Activated CD4-positive, alpha-beta T cell treated with anti-CD3 and anti-CD28 coated beads, Interleukin-10, Interleukin-2, amounts not matched to agents 100 ng/mL and 50 ng/mL, durations not matched to agents 16 hours and 8 hours (primary cell): ENCODE measurements around the gene PSMC5.
"Not testable (repeated sequence)": the region's sequence is repeated elsewhere in the genome, so short reads cannot be mapped to it uniquely, and the experiment has no call there.

Source experiments
- DNase-seq: peaks from one replicate; pipeline ENCODE4 v3.0.0-alpha.2; 2020

The PSMC5 gene

DNA sequence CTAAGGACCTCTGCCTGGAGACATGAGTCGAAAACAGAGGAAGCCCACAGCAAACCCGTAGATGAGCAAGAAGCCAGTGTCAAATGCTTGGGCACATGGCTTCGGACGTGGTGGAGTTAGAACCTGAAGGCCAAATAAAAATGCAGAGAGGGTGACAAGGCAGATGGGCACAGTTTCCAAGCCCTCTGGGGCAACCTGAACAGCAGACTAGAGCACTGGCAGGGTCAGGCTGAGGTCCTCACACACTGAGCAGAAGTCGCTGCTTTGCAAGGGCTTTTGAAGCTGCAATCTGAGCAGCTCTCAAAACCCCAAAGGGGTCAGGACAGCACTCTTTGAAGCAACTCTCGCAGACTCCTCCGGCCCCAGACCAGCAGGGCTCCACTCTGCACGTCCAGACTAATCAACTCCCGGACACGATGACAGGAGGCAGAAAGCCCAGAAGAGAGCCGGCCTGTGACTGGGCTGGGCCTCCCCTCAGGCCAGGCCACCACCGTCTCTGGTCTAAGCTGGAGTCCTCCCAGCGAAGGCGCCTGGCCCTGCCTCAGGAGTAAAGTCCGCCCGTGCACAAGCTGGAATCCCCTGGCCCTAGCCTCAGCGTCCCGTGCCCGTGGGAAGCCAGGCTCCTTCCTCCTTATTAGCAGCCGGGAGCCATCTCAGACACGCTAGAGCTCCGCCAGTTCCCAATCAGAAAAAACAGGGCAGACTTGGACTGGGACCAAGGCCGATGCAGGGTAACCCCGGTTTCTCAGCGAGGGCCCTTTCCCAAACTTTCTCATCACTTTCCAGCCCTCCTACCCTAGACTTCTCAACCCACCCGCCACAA lies 14.3 kb downstream of the PSMC5 start:
- peak; percentile 31 for DNase-seq

DNA sequence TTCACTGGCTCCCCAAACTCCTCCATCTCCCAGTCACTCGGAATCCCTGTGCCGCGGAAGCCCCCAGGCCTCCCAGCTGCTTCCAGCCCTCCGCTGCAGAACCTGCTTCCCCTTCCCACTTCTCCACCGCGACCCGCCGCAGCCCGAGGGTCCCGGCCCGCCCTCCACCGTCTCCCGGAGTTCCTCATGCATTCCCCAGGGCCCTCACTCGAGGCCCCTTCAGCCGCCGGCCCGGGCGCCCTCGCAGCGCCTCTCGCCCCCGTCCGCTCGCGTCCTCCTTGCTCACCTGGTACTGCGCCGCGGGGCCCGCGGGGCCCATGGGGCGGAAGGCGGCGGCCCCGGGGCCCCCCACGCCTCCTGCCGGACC lies 14.9 kb downstream of the PSMC5 start:
- no peak for DNase-seq

DNA sequence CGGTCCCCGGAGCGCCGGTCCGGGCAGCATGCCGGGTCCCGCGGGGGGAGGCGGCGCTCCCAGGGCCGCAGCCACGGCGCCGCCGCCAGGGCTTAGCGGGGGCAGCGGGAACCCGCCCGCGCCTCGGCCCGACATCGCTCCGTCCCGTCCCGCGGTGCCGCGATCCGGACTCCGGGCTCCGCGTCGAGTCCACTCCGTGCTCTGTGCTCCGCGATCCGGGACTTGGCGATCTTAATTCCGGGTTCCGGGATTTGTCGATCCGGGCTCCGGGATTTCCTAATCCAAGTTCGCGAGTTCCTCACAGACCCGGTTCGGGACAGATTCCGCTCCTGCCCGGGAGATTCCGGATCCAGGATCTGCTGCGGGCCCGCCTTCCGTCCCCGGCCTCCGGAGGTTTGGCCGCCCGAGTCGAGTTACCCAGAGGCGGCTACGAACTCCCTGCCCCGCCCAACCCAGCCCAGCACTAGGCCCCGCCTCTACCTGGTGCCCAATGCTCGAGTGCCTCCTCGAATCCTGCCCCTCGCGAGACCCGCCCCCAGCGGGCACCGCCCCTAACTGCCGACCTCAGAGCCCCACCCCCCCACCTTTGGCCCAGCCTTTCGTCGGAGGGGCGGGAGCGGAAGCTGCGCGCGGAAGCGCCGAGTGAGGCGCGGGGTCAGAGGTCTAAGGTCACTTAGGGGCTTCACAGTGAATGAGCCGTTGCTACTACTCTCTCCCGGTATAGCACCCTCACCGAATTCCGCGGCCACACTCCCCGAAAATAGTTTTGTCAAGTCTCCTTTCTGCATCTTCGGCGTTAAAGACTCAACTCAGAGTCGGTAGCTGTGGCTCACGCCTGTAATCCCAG lies 15.5 kb downstream of the PSMC5 start, which contains the start of gene SMARCD2:
SMARCD2 (minus strand) TSS at position 146 of the 847 bp plus-strand sequence; CDS start at position 135, 11 bp downstream.
- DNase-seq = peak; percentile 100

DNA sequence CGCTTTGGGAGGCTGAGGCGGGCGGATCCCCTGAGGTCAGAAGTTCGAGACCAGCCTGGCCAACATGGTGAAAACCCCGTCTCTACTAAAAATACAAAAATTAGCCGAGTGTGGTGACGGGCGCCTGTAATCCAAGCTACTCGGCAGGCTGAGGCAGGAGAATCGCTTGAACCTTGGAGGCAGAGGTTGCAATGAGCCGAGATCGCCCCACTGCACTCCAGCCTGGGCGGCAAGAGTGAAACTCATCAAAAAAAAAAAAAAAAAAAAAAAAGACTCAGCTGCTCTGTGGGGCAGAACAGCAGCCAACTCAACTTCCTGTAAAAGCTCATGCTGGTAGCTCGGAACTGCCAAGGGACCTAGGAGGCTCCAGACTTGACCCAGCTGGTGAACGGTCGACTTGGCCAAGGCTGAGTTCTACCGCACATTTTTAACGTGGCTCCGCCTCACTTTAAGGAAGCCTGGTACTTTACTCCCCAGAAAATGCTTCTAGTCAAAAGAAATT lies 16.2 kb downstream of the PSMC5 start:
- peak; percentile 69 for DNase-seq

DNA sequence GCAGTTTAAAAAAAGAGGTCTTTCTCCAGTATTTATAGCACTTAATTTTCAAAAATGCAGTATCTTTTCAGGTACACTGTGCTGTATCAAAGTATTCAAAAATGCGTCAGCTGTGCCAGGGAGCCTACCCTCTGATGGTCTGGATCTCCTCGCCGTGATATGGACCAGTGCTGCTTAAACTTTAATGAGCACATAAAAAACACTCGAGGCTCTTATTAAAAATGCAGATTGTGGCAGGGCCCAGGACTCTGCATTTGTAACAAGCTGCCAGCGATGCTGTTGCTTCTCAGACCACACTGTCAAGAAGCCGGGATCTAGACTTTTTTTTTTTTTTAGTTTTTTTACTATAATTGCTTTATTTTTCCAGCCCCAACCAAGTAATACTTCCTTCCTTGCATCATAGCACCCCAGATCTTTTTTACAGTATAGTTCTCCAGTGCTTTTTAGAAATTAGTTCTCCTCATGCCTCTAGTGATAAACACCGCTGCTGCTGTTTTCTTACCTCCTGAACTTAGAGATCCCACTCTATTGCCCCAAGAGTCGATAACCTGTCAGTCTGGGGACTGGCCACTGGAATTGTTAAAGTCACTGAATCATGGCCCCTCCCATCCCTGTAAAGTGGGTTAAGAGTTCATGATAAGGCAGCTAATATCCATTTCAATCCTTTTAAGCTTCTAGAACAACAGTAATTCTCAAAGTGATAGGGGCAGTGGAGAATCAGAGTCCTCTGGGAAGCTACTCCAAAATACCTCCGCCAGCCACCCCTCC lies 16.9 kb downstream of the PSMC5 start:
- no peak for DNase-seq

DNA sequence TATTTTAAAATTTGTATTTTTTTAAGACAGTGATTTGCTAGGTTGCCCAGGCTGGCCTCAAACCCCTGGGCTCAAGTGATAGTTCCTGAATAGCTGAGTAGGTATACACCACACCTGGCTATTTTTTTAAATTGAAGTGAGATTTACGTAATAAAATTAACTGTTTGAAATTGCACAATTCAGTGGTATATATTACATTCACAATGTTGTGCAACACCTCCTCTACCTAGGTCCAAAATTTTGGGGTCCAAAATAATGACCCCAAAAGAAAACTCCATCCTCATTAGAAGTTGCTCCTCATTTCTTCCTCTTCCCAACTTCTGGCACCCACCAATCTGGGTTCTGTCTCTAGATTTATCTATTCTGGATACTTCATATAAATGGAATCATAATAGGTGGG lies 18.3 kb downstream of the PSMC5 start:
- DNase-seq = no peak

DNA sequence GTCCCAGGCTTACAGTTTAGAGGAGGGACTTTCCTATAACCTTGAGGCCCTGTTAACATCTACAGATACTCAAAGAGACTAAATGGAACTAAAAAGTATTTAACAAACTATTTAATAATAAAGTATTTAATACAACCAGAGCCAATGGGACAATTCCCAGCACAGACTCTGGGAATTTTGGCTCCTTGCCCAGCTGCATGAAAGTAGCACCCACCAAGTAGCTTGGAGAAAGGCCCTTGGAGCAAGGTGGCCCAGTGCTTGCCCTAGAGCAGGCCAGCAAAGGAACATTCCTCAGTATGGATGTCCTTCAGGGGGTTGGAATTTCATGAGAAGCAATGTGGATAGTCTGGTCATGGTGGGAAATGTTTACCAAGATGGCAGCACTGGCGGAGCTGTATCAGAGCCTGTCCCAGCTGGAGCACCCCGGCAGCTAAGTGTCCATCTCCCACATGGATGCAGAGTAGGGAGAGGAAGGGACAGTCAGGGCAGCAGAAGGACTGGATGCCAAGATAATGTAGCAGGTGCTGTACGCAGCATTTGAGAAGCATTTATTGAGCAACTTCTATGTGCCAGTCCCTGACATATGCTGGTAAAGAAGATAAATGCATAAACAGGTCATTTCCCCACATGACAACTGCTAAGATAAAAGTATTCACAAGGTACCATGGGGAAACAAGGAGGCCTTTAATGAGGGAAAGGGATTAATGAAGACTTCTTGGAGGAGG lies 20.5 kb downstream of the PSMC5 start:
- DNase-seq = no peak

DNA sequence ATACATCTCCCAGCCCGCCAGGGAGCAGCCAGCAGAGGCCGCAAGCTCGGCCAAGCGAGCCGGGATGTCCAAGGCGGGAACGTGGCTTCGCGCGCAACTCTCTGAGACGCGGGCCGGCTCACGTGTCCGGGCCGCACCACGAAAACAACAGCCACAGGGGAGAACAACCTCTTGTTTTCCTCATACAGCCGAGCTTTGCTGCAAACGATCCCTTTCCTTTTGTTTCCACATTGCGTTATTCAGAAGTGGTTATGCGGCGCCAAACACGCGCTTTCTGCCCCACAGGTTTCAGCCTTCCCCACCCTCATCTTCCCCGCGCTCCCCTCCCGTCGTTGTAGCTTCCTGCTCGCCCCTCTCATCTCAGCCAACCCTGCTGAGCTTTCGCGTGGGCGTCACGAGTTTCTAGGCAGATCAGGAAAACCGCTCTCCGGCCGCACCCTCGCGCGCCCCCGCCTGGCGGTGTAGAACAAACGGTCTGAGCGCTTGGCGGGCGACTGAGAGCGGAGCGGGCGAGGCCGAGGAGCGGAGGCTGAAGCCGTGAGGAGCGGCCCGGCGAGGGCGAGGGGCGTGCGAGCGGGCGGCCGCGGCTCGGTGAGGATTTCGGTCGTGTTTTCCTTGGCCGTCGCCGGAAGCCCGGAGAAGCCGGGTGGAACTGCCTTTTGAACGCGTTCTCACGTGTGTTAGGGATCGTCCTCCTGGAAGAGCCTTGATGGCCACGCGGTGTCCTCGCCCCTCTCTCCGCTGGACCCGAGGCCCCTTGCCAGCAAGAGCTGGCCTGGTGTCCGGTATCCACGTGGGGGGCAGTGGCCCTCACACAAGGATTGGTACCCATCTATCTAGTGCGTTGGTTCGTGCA lies 21.8 kb downstream of the PSMC5 start:
- peak; percentile 96 for DNase-seq

DNA sequence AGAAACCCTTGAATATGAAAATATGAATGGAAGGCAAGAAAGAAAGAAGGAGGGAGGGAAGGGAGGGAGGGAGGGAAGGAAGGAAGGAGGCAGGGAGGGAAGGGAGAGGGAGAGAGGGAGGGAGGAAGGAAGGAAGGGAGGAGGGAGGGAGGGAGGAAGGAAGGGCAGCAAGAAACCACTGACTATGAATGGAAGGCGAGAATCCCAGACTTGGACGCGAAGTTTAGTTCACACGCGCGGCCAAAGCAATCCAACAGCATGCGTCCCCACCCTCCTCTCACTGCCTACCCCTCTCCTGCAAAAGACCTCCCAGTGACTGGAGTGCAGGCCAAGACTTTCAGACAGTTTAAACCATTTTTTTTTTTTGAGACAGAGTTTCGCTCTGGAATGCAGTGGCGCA lies 23.2 kb downstream of the PSMC5 start:
- DNase-seq = no peak

DNA sequence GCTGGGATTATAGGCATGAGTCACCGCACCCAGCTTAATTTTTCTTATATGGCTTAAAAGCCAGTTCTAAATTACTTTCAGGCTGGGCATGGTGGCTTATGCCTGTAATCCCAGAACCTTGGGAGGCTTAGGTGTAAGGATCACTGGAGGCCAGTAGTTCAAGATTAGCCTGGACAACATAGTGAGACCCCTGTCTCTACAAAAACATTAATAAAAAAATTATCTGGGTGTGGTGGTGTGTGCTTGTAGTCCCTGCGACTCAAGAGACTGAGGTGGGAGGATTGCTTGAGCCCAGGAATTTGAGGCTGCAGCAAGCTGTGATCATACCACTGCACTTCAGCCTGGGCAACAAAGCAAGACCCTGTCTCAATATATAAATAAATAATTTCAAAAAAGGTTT lies 26.0 kb downstream of the PSMC5 start:
- no peak for DNase-seq

DNA sequence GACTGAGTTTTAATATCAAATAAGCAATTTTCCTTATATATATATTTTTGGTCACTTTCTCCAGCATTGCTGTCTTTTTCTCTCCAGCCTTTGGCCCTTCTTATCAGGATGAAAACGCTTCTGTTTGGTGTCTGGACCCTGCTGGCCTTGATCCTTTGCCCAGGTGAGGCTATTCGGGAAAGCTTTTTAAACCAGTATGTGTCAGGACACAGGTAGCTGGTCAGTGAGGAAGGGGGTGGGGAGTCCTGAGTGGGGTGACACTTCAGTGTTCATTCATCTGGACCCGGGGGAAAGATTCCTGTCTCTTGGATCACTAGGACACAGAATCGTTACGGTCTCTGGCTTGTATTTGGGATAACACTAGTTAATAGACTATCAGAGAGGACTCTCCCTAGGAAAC lies 27.5 kb downstream of the PSMC5 start:
- DNase-seq = no peak

DNA sequence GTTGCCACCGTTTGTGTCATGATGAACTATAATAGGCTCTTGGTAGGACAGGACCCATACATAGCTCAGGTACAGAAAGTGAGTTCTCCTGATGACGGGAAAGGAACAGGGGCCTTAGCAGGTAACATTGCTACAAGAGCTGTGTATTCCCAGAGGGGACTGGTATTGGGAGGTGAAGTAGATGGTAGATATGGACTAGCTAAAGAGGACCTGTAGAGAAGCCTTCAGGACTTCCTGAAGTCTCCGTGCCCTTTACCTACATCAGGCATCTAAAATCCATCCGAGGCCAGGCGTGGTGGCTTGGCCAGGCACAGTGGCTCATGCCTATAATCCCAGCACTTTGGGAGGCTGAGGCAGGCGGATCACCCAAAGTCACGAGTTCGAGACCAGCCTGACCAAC lies 28.0 kb downstream of the PSMC5 start:
- DNase-seq = no peak

DNA sequence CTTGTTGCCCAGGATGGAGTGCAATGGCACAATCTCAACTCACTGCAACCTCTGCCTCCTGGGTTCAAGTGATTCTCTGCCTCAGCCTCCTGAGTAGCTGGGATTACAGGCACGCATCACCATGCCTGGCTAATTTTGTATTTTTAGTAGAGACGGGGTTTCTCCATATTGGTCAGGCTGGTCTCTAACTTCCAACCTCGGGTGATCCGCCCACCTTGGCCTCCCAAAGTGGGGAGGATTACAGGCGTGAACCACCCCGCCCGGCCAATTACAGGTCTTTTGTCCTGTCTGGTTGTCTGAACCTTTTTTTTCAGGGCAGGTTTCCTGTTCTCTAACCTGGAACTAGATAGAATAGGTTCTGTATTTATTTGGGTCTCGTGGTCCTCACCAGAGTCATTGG lies 29.2 kb downstream of the PSMC5 start:
- not testable (repeated sequence) for DNase-seq

DNA sequence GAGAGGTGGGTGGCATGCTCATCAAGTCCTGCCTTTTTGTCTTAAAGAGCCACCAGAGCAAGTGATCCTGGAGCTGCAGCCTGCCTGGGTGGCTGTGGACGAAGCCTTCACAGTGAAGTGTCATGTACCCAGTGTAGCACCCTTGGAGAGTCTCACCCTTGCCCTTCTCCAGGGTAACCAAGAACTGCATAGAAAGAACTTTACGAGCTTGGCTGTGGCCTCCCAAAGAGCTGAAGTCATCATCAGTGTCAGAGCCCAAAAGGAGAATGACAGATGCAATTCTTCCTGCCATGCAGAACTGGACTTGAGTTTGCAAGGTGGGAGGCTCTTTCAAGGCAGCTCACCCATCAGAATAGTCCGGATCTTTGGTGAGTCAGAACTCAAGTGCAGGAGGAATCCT lies 32.0 kb downstream of the PSMC5 start:
- no peak for DNase-seq

DNA sequence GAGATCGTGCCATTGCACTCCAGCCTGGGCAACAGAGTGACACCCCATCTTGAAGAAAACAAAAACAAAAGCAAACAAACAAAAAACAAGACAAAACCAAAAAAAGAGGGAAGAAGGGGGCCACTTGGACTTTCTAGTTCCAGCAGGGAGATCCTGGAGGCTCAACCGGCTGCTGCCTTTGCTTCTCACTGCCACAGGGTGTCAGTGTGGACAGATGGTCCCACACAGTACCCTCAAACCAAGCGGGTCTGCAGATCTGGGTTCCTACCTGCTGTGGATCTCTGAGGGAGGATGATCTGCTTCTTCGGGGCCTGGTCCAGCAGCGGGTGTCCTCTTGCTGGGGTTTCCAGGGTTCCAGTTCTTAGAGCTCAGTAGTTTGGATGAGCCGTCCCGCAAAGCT lies 39.4 kb downstream of the PSMC5 start:
- DNase-seq = not testable (repeated sequence)

DNA sequence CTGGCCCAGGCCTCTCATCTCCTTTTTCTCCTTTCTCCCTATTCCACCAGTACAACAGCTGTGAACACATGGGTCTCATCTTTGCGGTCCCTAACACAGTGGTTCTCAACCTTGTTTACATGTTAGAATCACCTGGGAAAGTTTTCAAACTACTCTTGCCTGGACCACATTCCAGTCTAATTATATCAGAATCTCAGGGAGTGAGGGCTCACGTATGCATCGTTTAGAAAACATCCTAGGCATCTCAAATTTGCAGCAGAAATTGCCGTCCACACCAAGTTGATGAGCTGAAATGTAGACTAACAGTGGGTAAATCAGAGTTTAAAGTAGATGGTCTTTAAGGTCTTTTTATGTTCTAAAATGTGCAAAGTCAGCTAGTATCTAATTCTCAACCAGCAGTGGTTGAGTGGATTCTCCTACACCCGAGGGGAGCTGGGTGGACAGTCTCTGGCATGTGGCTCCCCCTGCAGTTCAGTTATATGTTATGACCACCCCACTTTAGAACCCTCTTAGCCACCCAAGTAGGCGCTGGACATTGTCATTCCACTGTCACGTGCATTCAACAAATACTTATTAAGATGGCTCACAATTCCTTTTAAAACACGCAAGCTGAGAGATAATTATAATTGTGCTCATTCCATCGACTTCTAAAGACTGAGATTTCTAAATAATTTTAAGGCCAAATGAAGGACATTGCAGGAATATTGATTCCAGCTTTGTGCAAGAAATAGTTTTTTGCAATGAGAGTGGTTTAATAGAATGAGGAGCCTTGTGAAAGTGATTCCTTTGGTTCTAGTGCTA lies 42.5 kb downstream of the PSMC5 start:
- DNase-seq = not testable (repeated sequence)

DNA sequence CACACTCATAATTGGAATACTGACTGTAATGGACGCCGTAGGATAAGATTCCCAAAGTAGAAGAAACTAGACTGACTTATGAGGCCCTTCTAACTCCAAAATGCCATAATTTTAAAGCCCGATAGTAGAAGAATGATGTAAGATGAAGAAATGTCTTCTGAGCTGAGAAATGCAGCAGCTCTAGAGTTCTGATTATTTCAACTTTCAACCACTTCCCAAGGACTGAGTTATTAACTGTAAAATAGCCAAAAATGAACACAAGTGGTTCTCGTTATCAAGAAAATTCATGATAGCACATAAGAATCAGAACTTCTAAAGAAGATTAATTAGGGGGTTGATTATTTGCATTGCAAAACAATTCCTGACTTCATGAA lies 43.0 kb downstream of the PSMC5 start:
- DNase-seq = not testable (repeated sequence)

DNA sequence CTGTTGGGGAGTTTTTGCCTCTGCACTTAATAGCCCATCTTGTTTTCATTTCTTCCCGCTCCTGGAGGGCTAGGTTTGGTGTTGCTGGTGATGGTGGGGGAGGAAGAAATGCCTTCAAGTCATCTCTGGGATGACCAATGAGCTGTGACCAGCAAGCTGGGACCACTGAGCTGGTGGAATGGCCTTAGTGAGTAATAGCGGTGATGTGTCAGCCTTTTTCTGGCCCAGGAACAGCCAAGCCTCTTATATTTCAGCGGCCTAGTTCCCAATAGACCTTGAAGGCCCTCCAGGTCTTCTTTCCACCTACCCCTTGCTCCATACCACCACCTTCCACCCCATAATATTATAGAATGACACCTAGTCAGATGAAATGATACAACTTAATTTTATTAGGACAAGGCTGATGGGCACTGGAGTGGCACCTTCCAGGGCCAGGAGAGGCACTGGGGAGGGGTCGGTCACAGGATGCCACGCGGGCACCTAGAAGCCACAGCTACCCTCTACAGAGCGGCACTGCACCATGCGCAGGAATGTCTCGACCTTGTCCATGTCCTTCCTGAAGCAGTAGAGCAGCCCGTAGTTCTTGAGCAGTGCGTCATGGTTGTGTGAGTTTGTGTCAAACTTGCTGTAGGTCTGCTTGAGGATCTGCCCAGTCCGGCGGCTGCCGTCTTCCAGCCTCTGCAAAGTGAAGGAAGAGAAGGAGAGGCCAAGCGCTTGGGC lies 44.6 kb downstream of the PSMC5 start:
- DNase-seq = not testable (repeated sequence)

DNA sequence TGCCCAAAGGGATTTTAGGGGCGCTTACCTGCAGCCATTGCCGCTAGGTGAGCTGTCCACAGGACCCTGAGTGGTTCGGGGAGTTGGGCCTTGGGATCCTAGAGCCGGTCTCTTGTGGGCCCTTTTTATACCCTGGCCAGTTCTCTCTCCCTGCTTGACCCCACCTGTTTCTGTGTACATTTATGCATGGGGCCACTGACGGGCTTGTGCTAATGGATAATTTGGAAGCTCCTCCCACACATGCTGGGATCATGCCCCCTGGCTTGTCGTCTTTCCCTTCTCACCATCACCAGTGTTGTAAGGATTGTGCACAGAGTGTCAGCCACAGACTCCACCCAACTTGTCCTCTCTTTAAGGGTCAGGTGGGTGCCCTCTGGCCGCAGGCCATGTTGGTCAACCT lies 46.3 kb downstream of the PSMC5 start, which contains the start of gene CSH2:
CSH2 (minus strand) TSS at position 101 of the 400 bp plus-strand sequence; CDS start at position 38, 63 bp downstream.
- DNase-seq = not testable (repeated sequence)
